COLO668 (cell line): ENCODE results near the gene TMEM178B.

Experiments
- DNase-seq: peaks from one replicate; lab custom pipeline; 2025; ENCODE audit not compliant: unreplicated experiment; lab: John Stamatoyannopoulos, UW

Gene TMEM178B

GRCh38 chr7:141257597-141257996 lies 183.7 kb downstream of the TMEM178B start:
- DNase-seq, result no peak

GRCh38 chr7:141258559-141258958 lies 184.7 kb downstream of the TMEM178B start:
- DNase-seq, result no peak

- DNase-seq, result no peak
These were observed 188.5 kb downstream of the TMEM178B start for GRCh38 chr7:141262101-141263090.

- DNase-seq, result no peak
These were observed 189.6 kb downstream of the TMEM178B start for GRCh38 chr7:141263508-141263907.

GRCh38 chr7:141263983-141264382 lies 190.1 kb downstream of the TMEM178B start:
- DNase-seq, result no peak

GRCh38 chr7:141264511-141264910 lies 190.6 kb downstream of the TMEM178B start:
- no peak for DNase-seq

- DNase-seq, result no peak
These were observed 191.8 kb downstream of the TMEM178B start for GRCh38 chr7:141265668-141266067.

- no peak for DNase-seq
These were observed 194.8 kb downstream of the TMEM178B start for GRCh38 chr7:141268614-141269013.

- DNase-seq, result no peak
These were observed 197.6 kb downstream of the TMEM178B start for GRCh38 chr7:141271451-141271850.

GRCh38 chr7:141272417-141272816 lies 198.6 kb downstream of the TMEM178B start:
- DNase-seq, result no peak

- DNase-seq, result no peak
These were observed 201.5 kb downstream of the TMEM178B start for GRCh38 chr7:141275350-141275749.

GRCh38 chr7:141276031-141276430 lies 202.2 kb downstream of the TMEM178B start:
- DNase-seq, result no peak

- DNase-seq, result no peak
These were observed 206.2 kb downstream of the TMEM178B start for GRCh38 chr7:141280100-141280499.

- no peak for DNase-seq
These were observed 207.4 kb downstream of the TMEM178B start for GRCh38 chr7:141281311-141281710.

GRCh38 chr7:141286522-141286921 lies 212.7 kb downstream of the TMEM178B start:
- no peak for DNase-seq

GRCh38 chr7:141287936-141288335 lies 214.1 kb downstream of the TMEM178B start:
- no peak for DNase-seq

- no peak for DNase-seq
These were observed 214.8 kb downstream of the TMEM178B start for GRCh38 chr7:141288626-141289025.

GRCh38 chr7:141290365-141290764 lies 216.5 kb downstream of the TMEM178B start:
- no peak for DNase-seq

GRCh38 chr7:141290973-141291372 lies 217.1 kb downstream of the TMEM178B start:
- no peak for DNase-seq

- no peak for DNase-seq
These were observed 217.7 kb downstream of the TMEM178B start for GRCh38 chr7:141291541-141291940.

GRCh38 chr7:141294143-141294829 lies 220.4 kb downstream of the TMEM178B start:
- no peak for DNase-seq

GRCh38 chr7:141295367-141295895 lies 221.6 kb downstream of the TMEM178B start:
- DNase-seq, result no peak
